ENCODE measurements around the gene ATRN.

- TF ChIP-seq, protein P1, sequence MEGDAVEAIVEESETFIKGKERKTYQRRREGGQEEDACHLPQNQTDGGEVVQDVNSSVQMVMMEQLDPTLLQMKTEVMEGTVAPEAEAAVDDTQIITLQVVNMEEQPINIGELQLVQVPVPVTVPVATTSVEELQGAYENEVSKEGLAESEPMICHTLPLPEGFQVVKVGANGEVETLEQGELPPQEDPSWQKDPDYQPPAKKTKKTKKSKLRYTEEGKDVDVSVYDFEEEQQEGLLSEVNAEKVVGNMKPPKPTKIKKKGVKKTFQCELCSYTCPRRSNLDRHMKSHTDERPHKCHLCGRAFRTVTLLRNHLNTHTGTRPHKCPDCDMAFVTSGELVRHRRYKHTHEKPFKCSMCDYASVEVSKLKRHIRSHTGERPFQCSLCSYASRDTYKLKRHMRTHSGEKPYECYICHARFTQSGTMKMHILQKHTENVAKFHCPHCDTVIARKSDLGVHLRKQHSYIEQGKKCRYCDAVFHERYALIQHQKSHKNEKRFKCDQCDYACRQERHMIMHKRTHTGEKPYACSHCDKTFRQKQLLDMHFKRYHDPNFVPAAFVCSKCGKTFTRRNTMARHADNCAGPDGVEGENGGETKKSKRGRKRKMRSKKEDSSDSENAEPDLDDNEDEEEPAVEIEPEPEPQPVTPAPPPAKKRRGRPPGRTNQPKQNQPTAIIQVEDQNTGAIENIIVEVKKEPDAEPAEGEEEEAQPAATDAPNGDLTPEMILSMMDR (IDR thresholded peaks at IDR 0.05; ENCODE audit: low read depth, low read length, missing input control): no peak
- TF ChIP-seq MAX (IDR thresholded peaks at IDR 0.05) (no peak), TAF1 (conservative IDR thresholded peaks at IDR 0.05) (no peak)
Measured at GRCh38 chr20:3671986-3672546, 201.2 kb downstream of the ATRN start.

Measured in liver (tissue), 3 donors.